SKM-1 treated with dmso at 0.1 percent for 144 hours (cell line): ENCODE results near the gene KCNJ10.
A peak's percentile ranks its signal among the peaks of the same experiment; 100 is the strongest.

ENCODE experiments used
- DNase-seq: peaks from one replicate; lab custom pipeline; 2025; ENCODE audit not compliant: unreplicated experiment; lab: John Stamatoyannopoulos, UW

Gene KCNJ10

DNA sequence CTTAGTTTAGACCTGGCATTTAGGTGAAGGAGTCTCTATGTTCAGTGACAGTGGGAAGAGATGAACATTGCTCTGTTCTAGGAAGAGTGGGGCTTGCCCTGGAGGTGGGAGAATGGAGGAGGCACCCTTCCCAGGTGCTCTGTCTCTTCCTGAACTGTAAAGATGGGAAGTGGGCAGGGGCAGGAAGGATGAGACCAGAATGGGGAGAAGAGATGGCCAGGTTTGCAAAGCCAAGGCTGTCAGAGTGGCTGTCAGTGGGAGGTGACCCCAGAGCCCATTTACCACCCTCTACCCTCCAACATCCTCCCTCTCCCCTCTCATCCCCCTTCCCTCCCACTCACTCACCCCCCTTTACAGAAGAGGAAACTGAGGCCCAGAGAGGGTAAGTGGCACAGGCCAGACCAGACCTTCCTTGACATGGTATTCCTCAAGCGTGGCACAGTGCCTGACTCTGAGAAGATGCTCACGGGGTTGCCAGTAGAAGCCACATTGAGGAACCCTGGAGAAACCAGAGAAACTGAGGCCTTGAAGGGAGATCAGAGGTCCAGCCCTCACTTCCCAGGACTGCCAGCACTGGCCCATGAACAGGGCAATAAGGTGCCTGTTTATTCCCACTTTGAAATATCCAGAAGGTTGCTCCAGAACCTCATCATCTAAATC lies 29.9 kb upstream of the KCNJ10 start:
- no peak for DNase-seq

DNA sequence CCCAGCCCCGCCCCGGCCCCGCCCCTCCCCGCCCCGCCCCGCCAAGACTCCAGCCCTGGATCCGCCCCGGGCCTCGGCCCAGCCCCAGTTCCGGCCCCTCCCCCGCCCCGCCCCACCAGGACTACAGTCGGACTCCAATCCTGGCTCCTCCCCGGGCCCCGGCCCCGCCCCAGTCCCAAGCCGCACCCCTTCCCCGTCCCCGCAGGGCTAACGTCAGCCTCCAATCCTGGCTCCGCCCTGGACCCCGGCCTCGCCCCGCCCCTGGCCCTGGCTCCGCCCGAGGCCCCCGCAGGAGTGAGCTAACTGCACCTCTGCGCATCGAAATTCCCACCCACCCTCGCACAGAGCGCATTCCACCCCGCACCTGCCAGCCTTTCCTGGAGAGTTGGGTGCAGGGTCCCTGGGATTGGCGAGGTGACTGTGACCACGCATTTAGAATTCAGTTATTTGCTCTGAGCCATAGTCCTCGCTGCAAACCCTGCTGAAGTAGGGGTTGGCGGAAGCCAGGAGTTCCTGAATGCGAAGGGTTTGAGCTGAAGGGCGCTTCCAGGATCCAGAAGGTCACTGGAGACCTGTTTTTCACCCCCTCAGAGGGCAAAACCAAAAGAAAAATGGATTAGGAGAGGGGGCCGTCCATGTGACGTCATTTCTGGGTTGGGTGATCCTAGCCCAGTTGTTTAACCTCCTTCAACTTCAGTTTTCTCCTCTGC lies 29.0 kb upstream of the KCNJ10 start:
- DNase-seq = peak; percentile 89

DNA sequence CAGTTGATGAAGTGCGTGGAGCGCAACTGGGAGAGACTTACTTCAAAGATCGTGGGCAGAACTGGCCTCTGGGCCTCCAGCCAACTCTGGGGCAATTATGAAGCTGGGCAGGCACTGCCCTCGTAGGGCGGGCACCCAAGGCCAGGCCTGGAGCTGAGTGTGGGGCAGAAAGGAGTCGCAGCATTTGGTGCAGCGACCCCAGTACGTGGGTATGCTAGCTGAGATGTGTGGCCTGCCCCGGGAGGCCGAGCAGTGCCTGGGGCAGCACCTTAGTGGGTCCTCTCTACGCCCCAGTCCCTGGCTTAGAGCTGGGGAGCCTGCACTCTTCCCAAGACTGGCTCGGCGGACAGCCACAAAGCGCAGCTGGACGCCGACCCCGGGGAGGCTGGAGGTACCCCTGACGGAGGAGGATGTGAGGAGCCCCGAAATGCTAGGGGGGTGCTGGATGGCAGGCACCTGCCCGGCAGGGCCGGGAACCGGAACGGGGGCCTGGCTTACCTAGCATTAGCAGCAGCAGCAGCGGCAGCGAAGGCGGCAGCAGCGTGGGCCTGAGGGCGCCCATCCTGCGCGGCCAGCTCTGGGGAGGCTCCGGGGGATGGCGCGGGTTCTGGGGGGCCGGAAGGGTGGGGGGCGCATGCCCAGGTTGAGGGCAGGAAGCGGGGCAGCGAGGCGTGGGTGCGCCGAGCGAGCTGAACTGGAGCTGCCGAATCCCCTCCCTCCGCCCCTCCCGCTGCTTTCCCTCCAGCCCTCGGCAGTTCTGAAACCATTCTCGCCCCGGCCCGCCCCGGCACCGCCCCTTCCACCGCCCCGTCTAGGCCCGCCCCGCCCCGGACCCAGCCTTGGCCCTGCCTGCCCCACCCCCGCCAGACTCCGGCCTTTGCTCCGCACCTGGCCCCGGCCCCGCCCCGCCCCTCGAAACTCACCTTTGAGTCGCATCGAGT lies 28.2 kb upstream of the KCNJ10 start, which contains the start of gene IGSF8:
Gene IGSF8, minus strand, starts transcription at position 709 of the 941 bp plus-strand sequence. Its CDS starts 147 bp downstream, at position 562.
- DNase-seq = peak; percentile 59

DNA sequence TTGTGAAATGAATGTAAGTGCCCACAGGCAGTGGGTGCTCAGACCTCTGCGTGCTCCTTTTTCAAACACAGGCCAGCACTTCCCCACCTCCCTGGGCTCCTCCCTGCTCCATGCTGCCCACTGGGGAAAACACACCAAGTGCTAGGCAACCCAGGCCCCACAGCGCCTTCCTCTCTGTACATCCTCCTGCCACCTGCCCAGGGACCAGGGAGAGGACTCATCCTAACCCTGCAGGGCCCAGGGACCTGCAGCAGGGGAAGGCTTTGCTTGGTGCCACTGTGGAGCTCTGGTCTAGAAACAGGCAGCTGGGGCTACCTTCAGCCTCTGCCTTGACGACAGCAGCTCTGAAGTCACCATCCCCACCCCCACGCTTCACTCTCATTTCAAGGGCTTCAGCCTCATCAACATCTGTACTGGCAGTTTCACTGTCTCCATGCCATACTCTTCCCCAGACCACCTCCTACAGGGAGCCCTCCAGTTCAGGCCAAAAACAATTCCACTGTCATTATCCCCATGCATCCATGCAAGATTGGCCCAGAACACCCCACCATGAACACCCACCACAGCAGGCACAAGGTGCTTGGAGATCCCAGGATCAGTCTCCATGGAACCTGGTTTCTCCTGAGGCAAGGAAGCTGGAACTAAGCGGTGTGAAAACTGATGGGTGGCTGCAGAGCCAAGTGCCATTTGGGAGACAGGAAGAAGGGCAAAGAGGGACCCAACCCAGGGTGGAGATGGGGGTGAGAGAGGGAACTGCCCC lies 27.4 kb upstream of the KCNJ10 start:
- no peak for DNase-seq

DNA sequence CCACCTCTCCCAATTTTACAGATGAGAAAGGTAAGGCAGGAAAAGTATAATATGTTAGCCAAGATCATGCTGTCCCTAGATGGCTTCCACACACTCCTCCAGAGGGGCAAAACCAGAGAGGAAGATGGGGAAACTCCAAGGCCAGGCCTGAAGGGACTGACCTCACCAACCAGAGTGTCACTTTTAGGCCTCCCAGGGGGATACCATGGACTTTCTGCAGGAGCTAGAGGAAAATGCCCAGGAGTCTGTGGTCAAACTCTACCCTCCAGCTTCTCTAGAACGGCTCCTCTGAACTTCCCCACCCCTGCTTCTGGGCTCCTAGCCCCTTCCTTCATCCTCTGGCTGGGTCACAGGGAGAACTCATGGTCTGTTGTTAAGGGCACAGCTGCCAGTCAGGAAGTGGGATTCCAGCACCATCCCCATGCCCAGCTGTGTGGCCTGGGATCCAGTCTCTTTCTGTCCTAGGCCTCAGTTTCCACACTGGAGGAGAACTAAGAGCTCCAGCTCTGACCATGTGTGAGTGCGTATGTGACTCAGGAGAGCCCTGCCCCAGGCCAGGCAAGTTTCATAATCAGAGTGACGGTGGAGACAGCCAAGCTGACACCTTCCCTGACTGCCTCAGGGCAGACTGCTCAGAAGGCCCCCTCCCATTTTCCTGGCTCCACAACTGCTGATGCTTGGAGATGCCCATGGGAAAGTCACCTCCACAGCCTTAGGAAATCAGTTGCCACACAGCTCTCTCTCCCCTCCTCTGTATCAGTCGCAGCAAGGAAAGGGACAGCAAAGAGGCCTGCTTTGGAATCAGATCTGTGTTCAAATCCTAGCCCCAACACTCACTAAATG lies 26.5 kb upstream of the KCNJ10 start:
- DNase-seq = peak; percentile 28

DNA sequence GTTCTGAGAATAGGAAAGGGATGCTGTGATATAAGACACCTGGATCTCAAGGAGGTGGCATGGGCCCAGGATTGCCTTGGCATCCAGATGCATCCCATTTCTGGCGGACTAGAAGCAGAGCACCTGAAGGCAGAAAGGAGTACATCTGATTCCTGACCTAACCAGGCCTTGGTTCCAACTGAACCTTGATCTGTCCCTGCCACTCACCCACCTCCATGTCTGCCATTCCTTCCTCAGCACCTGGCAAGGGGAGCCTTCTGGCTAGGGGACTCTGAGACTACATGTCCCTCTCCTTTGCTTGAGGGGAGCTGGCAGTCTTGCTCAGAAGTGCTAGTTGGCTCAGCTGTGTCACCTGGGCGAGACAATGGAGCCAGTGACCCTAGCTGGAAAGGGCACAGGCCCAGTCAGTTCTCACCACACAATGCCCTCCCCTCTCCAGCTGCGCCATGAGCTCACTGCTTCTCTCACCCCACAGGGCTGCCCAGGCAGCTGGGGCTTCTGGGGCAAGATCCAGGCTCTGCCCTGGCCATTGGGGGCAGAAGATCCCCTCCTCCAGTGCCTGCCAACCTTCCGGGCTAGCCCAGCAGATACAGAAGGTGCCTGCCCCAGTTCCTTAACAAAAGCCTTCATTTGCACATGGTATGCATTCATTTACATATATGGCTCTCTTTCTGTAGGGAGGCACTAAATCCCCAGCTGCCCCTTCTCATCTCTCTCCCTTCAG lies 25.6 kb upstream of the KCNJ10 start:
- DNase-seq = no peak

DNA sequence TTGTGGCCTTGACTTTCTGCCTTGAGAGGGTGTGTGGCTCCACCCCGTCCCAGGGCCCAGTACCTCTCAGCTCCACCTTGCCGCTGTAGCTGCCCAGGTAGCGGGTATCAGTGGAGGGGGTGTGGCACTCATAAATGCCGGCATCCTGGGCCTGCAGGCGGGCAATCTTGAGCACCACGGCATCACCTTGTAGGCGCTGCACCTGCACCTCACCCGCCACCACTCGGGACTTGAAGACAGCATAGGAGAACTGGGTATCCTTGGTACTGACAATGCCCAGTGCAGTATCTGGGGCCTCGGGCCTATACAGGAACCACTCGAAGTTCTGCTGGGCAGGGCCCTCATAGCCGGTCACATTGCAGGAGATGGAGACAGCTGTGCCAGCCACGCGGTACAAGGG lies 24.8 kb upstream of the KCNJ10 start:
- DNase-seq = no peak

DNA sequence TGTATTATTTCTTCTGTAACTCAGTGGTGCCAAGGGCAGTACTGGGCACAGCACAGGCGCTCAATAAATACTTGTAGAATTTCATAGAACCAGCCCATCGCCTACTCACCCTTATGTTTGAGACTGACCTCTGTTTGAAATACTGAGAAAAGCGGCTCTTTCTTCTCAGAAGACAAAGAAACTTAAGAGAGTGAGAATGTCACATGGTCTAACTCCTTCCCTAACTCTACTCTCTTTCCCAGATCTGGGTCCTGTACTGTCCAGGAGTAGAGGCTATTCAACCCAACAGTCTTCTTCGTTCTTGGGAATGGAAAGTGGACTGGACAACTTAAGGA lies 24.3 kb upstream of the KCNJ10 start:
- DNase-seq = no peak

DNA sequence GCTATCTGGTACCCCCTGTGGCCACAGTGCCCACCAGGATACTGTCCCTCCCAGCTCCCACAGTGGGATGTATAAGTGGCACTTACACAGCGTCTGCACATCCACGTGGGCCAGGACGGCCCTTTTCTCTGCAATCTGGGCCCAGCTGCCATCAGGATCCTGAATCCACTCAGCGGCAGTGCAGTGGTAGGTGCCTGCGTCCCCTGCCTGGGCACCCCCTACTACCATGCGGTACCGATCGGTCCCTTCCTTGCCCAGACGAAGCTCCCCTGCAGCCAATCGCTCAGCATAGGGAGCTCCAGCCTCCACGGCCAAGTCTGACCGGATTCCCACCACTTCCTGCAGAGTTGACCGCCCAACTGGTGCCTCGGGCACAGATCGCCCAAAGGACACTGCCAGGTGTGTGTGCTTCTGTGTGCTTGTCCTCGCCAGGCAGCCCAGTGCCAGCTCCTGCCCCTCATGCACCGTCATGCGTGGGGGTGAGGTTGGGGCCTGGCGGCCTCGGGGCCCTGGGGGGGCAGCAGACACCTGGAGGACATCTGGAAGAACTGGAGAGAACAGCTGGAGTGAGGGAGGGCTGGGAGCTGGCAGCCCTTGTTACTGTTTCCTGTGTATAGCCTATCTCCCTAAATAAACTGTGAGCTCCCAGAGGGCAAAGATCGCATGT lies 23.8 kb upstream of the KCNJ10 start:
- no peak for DNase-seq

DNA sequence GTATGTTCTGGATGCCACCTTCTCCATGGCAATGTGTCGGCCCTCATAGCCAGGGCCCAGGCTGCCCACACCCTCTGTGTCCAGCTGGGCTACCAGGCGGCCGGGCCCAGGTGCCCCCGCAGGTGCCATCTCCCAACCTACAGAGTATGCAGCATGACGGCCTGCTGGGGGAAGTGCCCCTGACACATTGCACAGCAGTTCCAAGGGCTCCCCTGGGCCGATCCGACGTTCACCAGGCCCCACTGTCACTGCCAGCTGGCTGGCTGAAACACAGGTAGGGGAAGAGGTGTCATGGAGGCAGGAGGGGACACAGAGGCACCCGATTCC lies 23.1 kb upstream of the KCNJ10 start:
- DNase-seq = no peak

DNA sequence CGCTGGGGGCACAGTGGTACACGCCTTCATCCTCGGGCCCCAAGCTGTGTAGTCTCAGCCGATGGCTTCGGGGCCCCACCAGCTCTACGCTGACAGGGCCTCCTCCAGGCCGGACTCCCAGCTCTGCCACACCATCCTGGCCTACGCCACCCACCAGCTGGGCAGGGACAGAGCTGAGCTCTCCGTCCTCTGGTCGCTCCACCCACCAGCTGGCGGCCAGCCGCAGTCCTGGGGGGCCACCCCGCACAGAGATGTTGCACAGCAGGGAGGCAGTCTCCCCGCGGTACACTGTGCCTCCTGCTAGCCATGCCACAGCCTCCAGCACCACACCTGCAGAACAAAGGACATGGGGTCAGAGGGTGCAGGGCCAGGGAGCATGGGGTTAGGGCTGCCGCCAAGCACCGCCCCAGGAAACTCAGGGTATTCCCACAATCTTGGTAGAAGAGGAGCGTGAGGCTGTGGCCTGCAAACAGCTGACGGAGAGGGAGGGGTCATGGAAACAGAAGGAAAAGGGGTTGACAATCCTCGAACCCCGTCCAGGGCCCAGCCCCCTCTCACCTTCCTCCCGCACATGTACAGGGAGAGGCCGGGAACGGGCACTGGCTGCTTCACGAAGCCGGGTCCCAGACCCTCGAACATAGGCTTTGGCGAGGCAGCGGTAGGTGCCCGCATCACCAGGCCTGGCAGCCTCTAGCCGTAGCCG lies 22.6 kb upstream of the KCNJ10 start:
- no peak for DNase-seq

DNA sequence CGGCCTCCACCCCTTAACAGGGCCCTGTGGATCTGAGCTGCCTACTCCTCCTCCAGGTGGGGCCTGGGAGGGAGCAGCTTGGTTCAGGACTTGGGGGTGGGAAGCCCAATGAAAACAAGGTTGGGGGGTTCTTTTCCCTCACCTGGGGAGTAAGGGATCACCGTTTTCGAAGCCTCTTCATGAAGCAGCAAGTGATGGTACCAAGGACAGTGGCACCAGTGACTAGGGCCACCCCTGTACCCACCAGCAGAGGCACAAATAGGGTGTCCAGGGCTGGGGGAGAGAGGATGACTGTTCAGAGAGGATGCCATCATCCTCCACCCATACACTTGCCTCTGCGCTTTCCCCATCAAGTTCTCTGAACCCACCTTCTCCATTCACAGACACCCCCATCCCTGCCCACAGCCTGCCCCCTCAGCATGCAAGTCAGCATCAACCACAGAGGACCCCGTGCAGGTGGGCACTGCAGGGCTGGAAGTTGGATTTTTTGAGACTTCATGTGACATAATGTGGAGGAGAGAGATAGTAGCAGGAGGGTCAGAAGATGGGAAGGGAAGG lies 21.8 kb upstream of the KCNJ10 start:
- DNase-seq = no peak

DNA sequence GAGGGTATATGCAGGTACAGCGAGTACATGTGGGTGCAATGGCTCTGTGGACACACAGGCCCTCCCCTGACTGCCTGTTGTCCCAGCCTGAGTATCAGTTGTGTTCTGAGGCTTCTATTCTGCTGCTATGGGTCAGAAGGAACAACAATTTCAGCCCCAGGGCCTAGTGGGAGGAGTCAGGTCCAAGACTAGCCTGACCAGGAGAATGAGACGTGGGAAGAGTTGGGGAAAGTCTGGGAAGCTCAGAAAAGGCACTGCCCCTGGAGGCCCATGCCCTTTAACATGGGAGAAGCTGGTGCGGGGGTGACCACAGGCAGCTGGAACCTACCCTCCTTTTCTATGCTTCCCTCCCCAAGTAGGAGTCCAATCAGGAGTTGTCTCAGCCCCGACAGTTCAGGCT lies 20.8 kb upstream of the KCNJ10 start:
- no peak for DNase-seq

DNA sequence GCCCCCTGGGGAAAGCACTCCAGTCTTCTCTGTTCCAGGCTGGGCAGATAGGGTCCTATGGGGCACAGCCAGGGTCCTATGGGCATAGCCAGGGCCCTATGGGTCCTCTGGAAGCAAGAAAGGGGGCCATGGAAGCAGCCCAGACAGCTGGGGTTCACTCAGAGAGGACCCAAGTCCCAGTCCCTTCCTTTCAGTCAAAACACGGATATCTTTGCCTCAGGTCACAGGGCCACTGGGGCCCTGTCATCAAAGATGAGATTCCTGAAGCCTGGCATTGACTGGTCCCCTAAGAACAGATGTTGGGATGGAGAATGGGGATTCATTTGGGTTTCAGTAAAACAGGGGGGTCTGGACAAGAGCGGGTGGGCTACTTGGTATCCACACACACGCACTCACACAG lies 19.9 kb upstream of the KCNJ10 start:
- DNase-seq = no peak

DNA sequence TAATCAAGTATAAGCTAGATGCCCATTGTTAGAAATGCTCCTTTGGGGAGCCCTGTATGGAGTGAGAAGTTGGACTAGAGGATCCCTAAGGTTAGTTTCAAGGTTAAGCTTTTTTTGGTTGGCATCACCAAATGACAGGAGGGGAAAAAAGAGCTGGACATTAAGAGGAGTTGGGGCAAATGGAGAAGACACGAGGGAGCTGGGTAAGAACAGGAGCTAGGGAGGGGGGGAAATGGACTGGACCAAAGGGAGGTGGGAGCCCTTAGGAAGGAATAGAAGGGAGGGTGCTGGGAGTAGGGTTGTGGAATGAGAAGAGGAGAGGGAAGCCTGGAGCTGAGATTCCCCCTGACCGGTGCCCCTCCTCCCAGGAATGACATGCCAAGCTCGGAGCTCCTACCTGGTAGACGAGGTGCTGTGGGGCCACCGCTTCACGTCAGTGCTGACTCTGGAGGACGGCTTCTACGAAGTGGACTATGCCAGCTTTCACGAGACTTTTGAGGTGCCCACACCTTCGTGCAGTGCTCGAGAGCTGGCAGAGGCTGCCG lies 17.2 kb upstream of the KCNJ10 start:
- DNase-seq = no peak

DNA sequence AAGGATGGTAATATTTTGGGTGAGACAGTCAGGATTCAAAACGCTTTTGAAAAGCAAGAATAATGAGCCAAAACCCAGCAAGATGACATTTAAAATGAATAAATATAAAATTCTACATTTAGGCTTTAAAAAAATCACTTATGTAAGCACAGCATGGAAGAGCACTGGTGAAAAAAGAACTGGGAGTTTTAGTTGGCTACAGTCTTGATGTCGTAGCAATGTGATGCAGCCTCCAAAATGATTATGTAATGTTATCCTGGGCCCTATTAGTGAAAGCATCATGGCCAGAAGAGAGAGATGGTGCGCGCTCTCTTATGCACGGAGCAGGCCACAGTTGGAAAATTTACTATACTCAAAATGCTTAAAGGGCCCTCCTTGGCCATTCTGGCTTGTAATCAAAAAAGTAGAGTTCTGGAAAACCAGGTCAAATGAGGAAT lies 16.5 kb upstream of the KCNJ10 start:
- no peak for DNase-seq

DNA sequence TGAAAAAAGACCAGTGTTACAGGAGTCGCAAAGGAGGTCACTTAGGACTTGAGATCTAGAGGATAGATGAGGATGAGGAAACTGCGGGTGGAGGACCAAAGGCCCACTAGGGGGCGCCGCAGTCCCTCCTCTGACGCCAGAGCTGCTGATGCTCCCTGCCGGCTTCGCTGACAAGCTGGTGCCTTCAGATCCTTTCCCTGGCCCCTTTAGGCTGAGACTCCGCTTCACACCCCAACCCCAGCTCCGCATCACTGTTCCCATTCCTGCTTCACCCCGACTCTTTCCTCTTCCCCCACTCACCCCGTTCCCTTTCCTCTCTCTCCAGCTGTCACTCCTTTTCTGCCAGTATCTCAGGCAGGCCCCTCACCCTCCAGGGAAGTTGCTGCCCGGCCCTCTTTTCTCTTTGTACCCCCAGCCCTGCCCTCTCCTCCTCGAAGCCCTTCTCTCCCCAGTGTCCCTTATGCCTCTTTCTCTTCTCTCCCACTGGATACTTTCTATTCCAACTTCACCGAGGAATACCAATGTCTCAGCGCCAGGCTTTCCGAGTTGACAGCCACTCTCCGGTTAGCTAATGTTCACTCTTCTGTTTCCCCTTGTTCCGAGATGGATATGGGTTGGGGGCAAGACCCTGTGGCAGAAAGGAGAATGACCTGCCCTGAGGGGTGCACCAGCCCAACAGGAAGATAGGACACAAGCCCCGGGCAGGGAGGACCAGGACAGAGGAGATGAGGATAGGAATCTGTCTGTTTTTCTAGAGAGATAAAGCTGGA lies 15.9 kb upstream of the KCNJ10 start:
- peak; percentile 92 for DNase-seq
